Brain microvascular endothelial cell (primary cell): Measurements from ENCODE around the gene NHLH2.

Experiments
- DNase-seq: peaks from one replicate; pipeline ENCODE4 v3.0.0-alpha.2; 2020
- H3K27ac ChIP-seq: fragments of 250-450 bp; sonication (Bioruptor Pico); 2 replicates; pipeline ENCODE4 v1.5.1; 2020; ENCODE audit warnings: mild to moderate bottlenecking, moderate library complexity
- H3K27me3 ChIP-seq: fragments of 250-450 bp; sonication (Bioruptor Pico); replicated peaks from 2 replicates; pipeline ENCODE4 v1.5.1; 2020; ENCODE audit warnings: mild to moderate bottlenecking
- H3K36me3 ChIP-seq: fragments of 250-450 bp; sonication (Bioruptor Pico); replicated peaks from 2 replicates; pipeline ENCODE4 v1.5.1; 2020; ENCODE audit warnings: mild to moderate bottlenecking
- H3K4me3 ChIP-seq: 2 replicates; pipeline ENCODE4 v1.5.1; 2011; ENCODE audit warnings: low read depth, mild to moderate bottlenecking, control low read depth, low read length, moderate library complexity
- CTCF ChIP-seq: IDR thresholded peaks from 2 replicates; pipeline ENCODE4 v1.5.1; 2011; ENCODE audit warnings: low read depth, mild to moderate bottlenecking, moderate library complexity, low read length, control low read depth, inconsistent platforms; ENCODE audit errors: missing control alignments
- in situ Hi-C: cut with HindIII; loops from 2 replicates; pipeline ENCODE4 v1.10.0; 2017; ENCODE audit warnings: low sequenced_read_pairs, low pct_ligation_motif_present

The NHLH2 gene

GRCh38 chr1:115837341-115837739 is 3.6 kb downstream of the NHLH2 start:
- H3K27ac ChIP-seq: no peak overlapping the region
- DNase-seq: no peak
- H3K36me3 ChIP-seq: no peaks in the 10 kb centered on the region
- no peak for TF ChIP-seq CTCF
- in situ Hi-C loops: no loop called here
- no peak overlapping the region for H3K4me3 ChIP-seq
- peaks cover 68% of the 10 kb centered on the region for H3K27me3 ChIP-seq

GRCh38 chr1:115833856-115834255 is 7.1 kb downstream of the NHLH2 start:
- Histone ChIP-seq H3K27ac (no peak overlapping the region), H3K4me3 (no peak overlapping the region), H3K27me3 (peaks cover 34% of the 10 kb centered on the region), H3K36me3 (no peaks in the 10 kb centered on the region)
- in situ Hi-C loops: no loop called here
- no peak for DNase-seq
- no peak for TF ChIP-seq CTCF

- TF ChIP-seq CTCF: no peak
- peaks cover 29% of the 10 kb centered on the region for H3K27me3 ChIP-seq
- H3K36me3 ChIP-seq: no peaks in the 10 kb centered on the region
- no peak overlapping the region for H3K27ac ChIP-seq
- in situ Hi-C loops: no loop called here
- H3K4me3 ChIP-seq: no peak overlapping the region
- DNase-seq: no peak
Measured at GRCh38 chr1:115832651-115833050, 8.3 kb downstream of the NHLH2 start.

- no peak for TF ChIP-seq CTCF
- Histone ChIP-seq H3K4me3 (no peak overlapping the region), H3K36me3 (no peaks in the 10 kb centered on the region), H3K27me3 (peaks cover 28% of the 10 kb centered on the region), H3K27ac (no peak overlapping the region)
- in situ Hi-C loops: no loop called here
- no peak for DNase-seq
Measured at GRCh38 chr1:115830963-115831362, 10.0 kb downstream of the NHLH2 start.

- Histone ChIP-seq H3K36me3 (no peaks in the 10 kb centered on the region), H3K27me3 (peaks cover 20% of the 10 kb centered on the region), H3K27ac (no peak overlapping the region), H3K4me3 (no peak overlapping the region)
- in situ Hi-C loops: no loop called here
- no peak for DNase-seq
- TF ChIP-seq CTCF: no peak
Measured at GRCh38 chr1:115829947-115830346, 11.0 kb downstream of the NHLH2 start.

- H3K27me3 ChIP-seq: peaks cover 19% of the 10 kb centered on the region
- in situ Hi-C loops: no loop called here
- peak; percentile 78 for DNase-seq
- no peak for TF ChIP-seq CTCF
- H3K27ac ChIP-seq: no peak overlapping the region
- H3K36me3 ChIP-seq: no peaks in the 10 kb centered on the region
- H3K4me3 ChIP-seq: peak overlapping the region; percentile 33
Measured at GRCh38 chr1:115829023-115829674, 11.8 kb downstream of the NHLH2 start.
